SK-N-SH (cell line): Measurements from ENCODE around the gene PEX16. TPM values are rescaled to one million over a fixed set of nuclear protein-coding genes. Genes with fewer than 3 reads are reported as not detected.

Source experiments
- CTCF ChIA-PET: fragments of 300-600, 350-600 bp; formaldehyde crosslinking; extraction: SDS; loops from one replicate; lab custom pipeline; 2021; lab: Yijun Ruan, JAX
- POLR2A ChIA-PET: fragments of 350-600 bp; sonication (Branson Sonifier 250); formaldehyde crosslinking; extraction: SDS; loops from one replicate; lab custom pipeline; 2020; ENCODE audit warnings: antibody characterized with exemption, inconsistent platforms; lab: Yijun Ruan, JAX
- DNase-seq: peaks from one replicate; pipeline ENCODE4 v3.0.0; 2012
- H2AFZ ChIP-seq: fragments of 200-600 bp; sonication (generic); 2 replicates; pipeline ENCODE4 v1.8.1; 2016; ENCODE audit warnings: antibody characterized with exemption, mild to moderate bottlenecking, low read depth
- H3F3A ChIP-seq: fragments of 200-600 bp; sonication (generic); replicated peaks from 2 replicates; pipeline ENCODE3; 2016; ENCODE audit warnings: antibody characterized with exemption, mild to moderate bottlenecking; ENCODE audit not compliant: insufficient read depth
- H3K27ac ChIP-seq, 2 experiments: fragments of 200-500 bp in 1 of 2; fragments of 200-600 bp in 1 of 2; sonication (Bioruptor generic) in 1 of 2; sonication (generic), shearing (Covaris generic) in 1 of 2; 2 replicates each; pipeline versions ENCODE4 v1.5.1 to v1.6.1; 2014 to 2016; ENCODE audit warnings: low read depth in 2 of 2, inconsistent platforms in 1 of 2, low read length in 1 of 2, mild to moderate bottlenecking in 1 of 2, mixed read lengths in 1 of 2
- H3K27me3 ChIP-seq: fragments of 200-600 bp; sonication (generic), shearing (Covaris generic); 2 replicates; pipeline ENCODE4 v1.6.1; 2016; ENCODE audit warnings: mixed run types; ENCODE audit not compliant: insufficient read depth
- H3K36me3 ChIP-seq, 2 experiments: fragments of 200-500 bp in 1 of 2; fragments of 200-600 bp in 1 of 2; sonication (Bioruptor generic) in 1 of 2; sonication (generic) in 1 of 2; replicated peaks in 1 of 2; 2 replicates each; pipeline versions ENCODE3 to v1.5.1; 2014 to 2016; ENCODE audit warnings: low read length in 1 of 2, mild to moderate bottlenecking in 1 of 2; ENCODE audit not compliant: insufficient read depth in 2 of 2, control insufficient read depth in 1 of 2
- H3K4me1 ChIP-seq, 2 experiments: fragments of 200-500 bp in 1 of 2; fragments of 200-600 bp in 1 of 2; sonication (Bioruptor generic) in 1 of 2; sonication (generic), shearing (Covaris generic) in 1 of 2; 2 replicates each; pipeline versions ENCODE4 v1.5.1 to v1.6.1; 2014 to 2016; ENCODE audit warnings: low read depth in 1 of 2, low read length in 1 of 2, mixed run types in 1 of 2; ENCODE audit not compliant: insufficient read depth in 2 of 2, control insufficient read depth in 1 of 2
- H3K4me2 ChIP-seq: fragments of 200-600 bp; sonication (generic), shearing (Covaris generic); 2 replicates; pipeline ENCODE4 v1.6.1; 2017; ENCODE audit warnings: mixed run types
- H3K4me3 ChIP-seq, 2 experiments: fragments of 200-500 bp in 1 of 2; fragments of 200-600 bp in 1 of 2; sonication (Bioruptor generic) in 1 of 2; sonication (generic), shearing (Covaris generic) in 1 of 2; 2 replicates each; pipeline versions ENCODE4 v1.5.1 to v1.8.1; 2014 to 2016; ENCODE audit warnings: low read depth in 2 of 2, inconsistent platforms in 1 of 2, low read length in 1 of 2, mild to moderate bottlenecking in 1 of 2, mixed read lengths in 1 of 2, moderate library complexity in 1 of 2
- H3K79me2 ChIP-seq: fragments of 200-600 bp; sonication (generic); 2 replicates; pipeline ENCODE4 v1.8.1; 2017; ENCODE audit warnings: mild to moderate bottlenecking; ENCODE audit not compliant: insufficient read depth
- H3K9ac ChIP-seq: fragments of 200-600 bp; sonication (generic); 2 replicates; pipeline ENCODE4 v1.6.1; 2017; ENCODE audit warnings: mixed run types
- H3K9me2 ChIP-seq: fragments of 200-600 bp; sonication (generic); 2 replicates; pipeline ENCODE4 v1.6.1; 2017; ENCODE audit warnings: mixed run types
- H3K9me3 ChIP-seq: fragments of 200-600 bp; sonication (generic); 2 replicates; pipeline ENCODE4 v1.6.1; 2017; ENCODE audit warnings: mixed run types, mild to moderate bottlenecking, moderate library complexity
- H4K20me1 ChIP-seq: fragments of 200-600 bp; sonication (generic); 2 replicates; pipeline ENCODE4 v1.6.1; 2017; ENCODE audit warnings: mild to moderate bottlenecking, mixed run types; ENCODE audit not compliant: insufficient read depth
- CHD2 ChIP-seq: fragments of 150-350 bp; IDR thresholded peaks from 2 replicates; pipeline ENCODE4 v1.6.1; 2018; ENCODE audit warnings: low read length; ENCODE audit not compliant: partially characterized antibody
- ELF1 ChIP-seq: IDR thresholded peaks from 2 replicates; pipeline ENCODE4 v1.4.0; 2012
- EP300 ChIP-seq, 2 experiments: IDR thresholded peaks; 2 replicates each; pipeline versions ENCODE4 v1.4.0 to v1.6.1; 2012; ENCODE audit warnings: borderline replicate concordance in 1 of 2, low read depth in 1 of 2, low read length in 1 of 2
- FOSL2 ChIP-seq: IDR thresholded peaks from 2 replicates; pipeline ENCODE4 v1.4.0; 2012; ENCODE audit warnings: low read depth, mild to moderate bottlenecking, moderate library complexity, borderline replicate concordance
- FOXJ3 ChIP-seq: sonication (generic); formaldehyde crosslinking; IDR thresholded peaks from 2 replicates; pipeline ENCODE4 v1.5.1; 2020; ENCODE audit warnings: mild to moderate bottlenecking, missing genetic modification reagents
- FOXM1 ChIP-seq: IDR thresholded peaks from 2 replicates; pipeline ENCODE4 v1.4.0; 2012; ENCODE audit warnings: low read depth, mild to moderate bottlenecking
- GABPA ChIP-seq: IDR thresholded peaks from 2 replicates; pipeline ENCODE4 v1.4.0; 2012; ENCODE audit warnings: low read depth, mild to moderate bottlenecking
- JUND ChIP-seq: IDR thresholded peaks from 2 replicates; pipeline ENCODE4 v1.4.0; 2012
- MAX ChIP-seq: IDR thresholded peaks from 2 replicates; pipeline ENCODE4 v1.4.0; 2012; ENCODE audit warnings: low read depth
- MEF2A ChIP-seq: IDR thresholded peaks from 2 replicates; pipeline ENCODE4 v1.4.0; 2012; ENCODE audit warnings: low read depth, borderline replicate concordance
- MXI1 ChIP-seq: IDR thresholded peaks from 2 replicates; pipeline ENCODE4 v1.6.1; 2012; ENCODE audit warnings: mild to moderate bottlenecking, low read depth, low read length, improper control_type of control experiment
- NFIC ChIP-seq: IDR thresholded peaks from 2 replicates; pipeline ENCODE4 v1.4.0; 2012; ENCODE audit warnings: borderline replicate concordance
- RAD21 ChIP-seq: IDR thresholded peaks from 2 replicates; pipeline ENCODE4 v1.6.1; 2012; ENCODE audit warnings: mild to moderate bottlenecking, low read length
- RFX5 ChIP-seq: IDR thresholded peaks from 2 replicates; pipeline ENCODE4 v1.6.1; 2012; ENCODE audit warnings: mild to moderate bottlenecking, improper control_type of control experiment, low read length
- RXRA ChIP-seq: IDR thresholded peaks from 2 replicates; pipeline ENCODE4 v1.4.0; 2012; ENCODE audit warnings: low read depth, mild to moderate bottlenecking, borderline replicate concordance
- SIN3A ChIP-seq: IDR thresholded peaks from 2 replicates; pipeline ENCODE4 v1.6.1; 2012; ENCODE audit warnings: low read depth, mild to moderate bottlenecking, low read length, moderate library complexity, borderline replicate concordance
- SMC3 ChIP-seq: IDR thresholded peaks from 2 replicates; pipeline ENCODE4 v1.6.1; 2012; ENCODE audit warnings: low read depth, low read length, improper control_type of control experiment
- TAF1 ChIP-seq: IDR thresholded peaks from 2 replicates; pipeline ENCODE4 v1.6.1; 2012; ENCODE audit warnings: low read depth, mild to moderate bottlenecking, low read length, moderate library complexity, borderline replicate concordance
- TCF12 ChIP-seq: IDR thresholded peaks from 2 replicates; pipeline ENCODE4 v1.4.0; 2012
- TEAD4 ChIP-seq: IDR thresholded peaks from 2 replicates; pipeline ENCODE4 v1.4.0; 2012; ENCODE audit warnings: mild to moderate bottlenecking, borderline replicate concordance; ENCODE audit not compliant: insufficient read depth
- USF1 ChIP-seq: IDR thresholded peaks from 2 replicates; pipeline ENCODE4 v1.4.0; 2012; ENCODE audit warnings: low read depth, borderline replicate concordance
- USF2 ChIP-seq: fragments of 150-350 bp; IDR thresholded peaks from 2 replicates; pipeline ENCODE4 v1.6.1; 2017; ENCODE audit warnings: antibody characterized with exemption, low read length, low read depth, borderline replicate concordance
- ZBTB33 ChIP-seq: IDR thresholded peaks from 2 replicates; pipeline ENCODE4 v1.4.0; 2012; ENCODE audit warnings: low read depth, borderline replicate concordance
- WGBS: methylation state at CpG from one replicate; pipeline ENCODE4 v1.1.6; 2017; ENCODE audit warnings: low lambda C conversion rate; 5-methylcytosine and 5-hydroxymethylcytosine counted together
- polyA plus RNA-seq, 3 experiments: library from polyadenylated mRNA; depleted of rRNA; stranded (reverse); fragments of >200 nt; gene quantifications; 2 replicates each; pipeline ENCODE4 v1.2.3, GENCODE V29; 2012

The PEX16 gene
- polyA plus RNA-seq, 1 of the 3 experiments (the other 2 are of a cell fraction) = 46.4 TPM

- no peak for TF ChIP-seq CHD2
- no peak for TF ChIP-seq RFX5
- TF ChIP-seq EP300 (IDR thresholded peaks at IDR 0.05; ENCODE audit: borderline replicate concordance in 1 of 2, low read depth in 1 of 2, low read length in 1 of 2) = no peak
- TF ChIP-seq MXI1 = no peak
- no peak for TF ChIP-seq TAF1
- no peak for TF ChIP-seq RXRA
- no peak for TF ChIP-seq SIN3A
Observed at GRCh38 chr11:45927332-45927683, 9.6 kb upstream of the PEX16 start (continued).

GRCh38 chr11:45926536-45927331 lies 9.1 kb upstream of the PEX16 start:
- CTCF ChIA-PET = interaction anchor here (1.2 to 5.0 kb wide), 3 partner anchors 38 to 80 kb away, joined by 5 to 25 read pairs (median 7); no protein-coding TSS in a partner anchor
- no peak overlapping the region for H3K4me2 ChIP-seq
- H2AFZ ChIP-seq = no peak overlapping the region
- H3K4me1 ChIP-seq = peaks cover 0 to 5% of the 10 kb centered on the region in 2 experiments; a peak in 1 of 4 replicates
- DNase-seq = no peak
- H3K9ac ChIP-seq = no peak overlapping the region
- H3K4me3 ChIP-seq = no peak overlapping the region
- WGBS = 87% methylated on average over 7 of the region's 12 CpGs
- no peaks in the 10 kb centered on the region for H3K27me3 ChIP-seq
- H3K27ac ChIP-seq = no peak overlapping the region
- no peaks in the 10 kb centered on the region for H4K20me1 ChIP-seq
- TF ChIP-seq MAX = no peak
- no peak for TF ChIP-seq SMC3
- TF ChIP-seq FOXM1 = no peak
- TF ChIP-seq EP300 (IDR thresholded peaks at IDR 0.05; ENCODE audit: borderline replicate concordance in 1 of 2, low read depth in 1 of 2, low read length in 1 of 2) = no peak
- TF ChIP-seq USF2 = no peak
- no peak for TF ChIP-seq ELF1
- TF ChIP-seq SIN3A = no peak
- TF ChIP-seq FOXJ3 (CRISPR knock-in tag) = no peak
- no peak for TF ChIP-seq TEAD4
- TF ChIP-seq ZBTB33 = no peak
- TF ChIP-seq CHD2 = no peak
- TF ChIP-seq FOSL2 = no peak
- TF ChIP-seq NFIC = no peak
- no peak for TF ChIP-seq JUND
- TF ChIP-seq RAD21 = no peak
- TF ChIP-seq USF1 = no peak
- TF ChIP-seq TCF12 = no peak
- TF ChIP-seq TAF1 = no peak
- TF ChIP-seq MEF2A = no peak
- TF ChIP-seq GABPA = no peak
- no peaks in the 10 kb centered on the region for H3K9me3 ChIP-seq
- H3K36me3 ChIP-seq = no peaks in the 10 kb centered on the region
- POLR2A ChIA-PET = interaction anchor here (0.6 to 1.1 kb wide), 3 partner anchors 9 to 774 kb away, joined by 3 read pairs; partner anchors contain the start of genes PEX16 and ZNF408
- no peaks in the 10 kb centered on the region for H3K79me2 ChIP-seq
- no peaks in the 10 kb centered on the region for H3F3A ChIP-seq
- no peaks in the 10 kb centered on the region for H3K9me2 ChIP-seq
